GM23338 (cell line): Measurements from ENCODE around the gene RPS6KC1. TPM values are rescaled to one million over a fixed set of nuclear protein-coding genes. Genes with fewer than 3 reads are reported as not detected.

Experiments used
- ATAC-seq: fragments of 200-7000 bp; cut with Tn5 transposase; 3 replicates; pipeline ENCODE4 v1.9.1; 2020
- DNase-seq: peaks from one replicate; pipeline ENCODE4 v3.0.0-alpha.2; 2015; ENCODE audit warnings: low spot score
- H2AFZ ChIP-seq: fragments of 200-600 bp; sonication (generic); 2 replicates; pipeline ENCODE4 v1.8.0; 2016; ENCODE audit warnings: antibody characterized with exemption, mild to moderate bottlenecking, moderate library complexity
- H3F3A ChIP-seq: fragments of 200-600 bp; sonication (generic); replicated peaks from 2 replicates; pipeline ENCODE4 v1.8.0; 2017; ENCODE audit warnings: antibody characterized with exemption, mixed run types, low read depth
- H3K27ac ChIP-seq: fragments of 200-600 bp; sonication (generic); 2 replicates; pipeline ENCODE4 v1.6.1; 2016; ENCODE audit warnings: low read depth
- H3K27me3 ChIP-seq: fragments of 200-600 bp; sonication (generic); 2 replicates; pipeline ENCODE4 v1.8.0; 2016; ENCODE audit warnings: mild to moderate bottlenecking, mixed run types, moderate library complexity; ENCODE audit not compliant: insufficient read depth
- H3K36me3 ChIP-seq: fragments of 200-600 bp; sonication (generic); 2 replicates; pipeline ENCODE4 v1.8.0; 2016; ENCODE audit warnings: mild to moderate bottlenecking; ENCODE audit not compliant: insufficient read depth
- H3K4me1 ChIP-seq: fragments of 200-600 bp; sonication (generic); 2 replicates; pipeline ENCODE4 v1.8.0; 2016; ENCODE audit warnings: mild to moderate bottlenecking, moderate library complexity; ENCODE audit not compliant: insufficient read depth
- H3K4me2 ChIP-seq: fragments of 200-600 bp; sonication (generic); 2 replicates; pipeline ENCODE4 v1.7.1; 2017; ENCODE audit warnings: mixed run types
- H3K4me3 ChIP-seq: fragments of 200-600 bp; sonication (generic); 2 replicates; pipeline ENCODE4 v1.6.1; 2016; ENCODE audit warnings: mixed run types
- H3K79me2 ChIP-seq: fragments of 200-600 bp; sonication (generic); replicated peaks from 2 replicates; pipeline ENCODE4 v1.8.0; 2017; ENCODE audit warnings: mild to moderate bottlenecking; ENCODE audit not compliant: insufficient read depth
- H3K9me2 ChIP-seq: fragments of 200-600 bp; sonication (generic); 2 replicates; pipeline ENCODE4 v1.8.0; 2017; ENCODE audit not compliant: insufficient read depth
- H4K20me1 ChIP-seq: fragments of 200-600 bp; sonication (generic); replicated peaks from 2 replicates; pipeline ENCODE4 v1.8.0; 2017; ENCODE audit warnings: mild to moderate bottlenecking; ENCODE audit not compliant: insufficient read depth
- H3K27ac Mint-ChIP-seq: 2 replicates; pipeline ENCODE4 v1.8.0; 2020; ENCODE audit warnings: inconsistent platforms, mild to moderate bottlenecking, moderate library complexity, mixed read lengths
- H3K27me3 Mint-ChIP-seq: 3 replicates; pipeline ENCODE4 v1.8.0; 2022; ENCODE audit warnings: low read depth, mild to moderate bottlenecking, moderate library complexity, mixed read lengths, inconsistent platforms; ENCODE audit not compliant: insufficient read depth, poor library complexity
- H3K36me3 Mint-ChIP-seq: 3 replicates; pipeline ENCODE4 v1.8.0; 2021; ENCODE audit warnings: low read depth, mild to moderate bottlenecking, inconsistent platforms, moderate library complexity, mixed read lengths
- H3K4me1 Mint-ChIP-seq: 3 replicates; pipeline ENCODE4 v1.8.0; 2020; ENCODE audit warnings: mild to moderate bottlenecking, inconsistent platforms, mixed read lengths
- H3K4me3 Mint-ChIP-seq: 3 replicates; pipeline ENCODE4 v1.8.0; 2021; ENCODE audit warnings: moderate library complexity, mild to moderate bottlenecking, inconsistent platforms, mixed read lengths
- H3K9me3 Mint-ChIP-seq: 3 replicates; pipeline ENCODE4 v1.8.0; 2020; ENCODE audit warnings: moderate library complexity, mild to moderate bottlenecking, inconsistent platforms, mixed read lengths
- CREB1 ChIP-seq: fragments of 250-450 bp; sonication (Bioruptor Pico); IDR thresholded peaks from 2 replicates; pipeline ENCODE4 v1.5.0; 2020; ENCODE audit warnings: low read depth, mild to moderate bottlenecking, moderate library complexity
- ETS1 ChIP-seq: IDR thresholded peaks from 2 replicates; pipeline ENCODE4 v1.6.1; 2016; ENCODE audit warnings: antibody characterized with exemption
- EZH2 ChIP-seq: fragments of 200-600 bp; sonication (generic); IDR thresholded peaks from one replicate; pipeline ENCODE4 v1.8.0; 2017; ENCODE audit warnings: antibody characterized with exemption, mild to moderate bottlenecking, low read depth; ENCODE audit not compliant: unreplicated experiment
- EZH2phosphoT487 ChIP-seq: fragments of 200-600 bp; sonication (generic); IDR thresholded peaks from one replicate; pipeline ENCODE4 v1.8.1; 2018; ENCODE audit warnings: antibody characterized with exemption; ENCODE audit not compliant: unreplicated experiment
- JUNB ChIP-seq: IDR thresholded peaks from one replicate; pipeline ENCODE4 v1.6.1; 2016; ENCODE audit warnings: antibody characterized with exemption; ENCODE audit not compliant: unreplicated experiment
- NANOG ChIP-seq: IDR thresholded peaks from 2 replicates; pipeline ENCODE4 v1.6.1; 2016; ENCODE audit warnings: antibody characterized with exemption, borderline replicate concordance
- POLR2AphosphoS5 ChIP-seq: IDR thresholded peaks from 2 replicates; pipeline ENCODE4 v1.6.1; 2016; ENCODE audit warnings: antibody characterized with exemption, low read depth
- REST ChIP-seq: IDR thresholded peaks from one replicate; pipeline ENCODE4 v1.6.1; 2018; ENCODE audit warnings: antibody characterized with exemption; ENCODE audit not compliant: unreplicated experiment
- STAT1 ChIP-seq: IDR thresholded peaks from one replicate; pipeline ENCODE4 v1.6.1; 2016; ENCODE audit warnings: antibody characterized with exemption; ENCODE audit not compliant: unreplicated experiment
- ZNF114 ChIP-seq: fragments of 250-450 bp; sonication (Bioruptor Pico); IDR thresholded peaks from 2 replicates; pipeline ENCODE4 v1.5.0; 2020; ENCODE audit warnings: mild to moderate bottlenecking, moderate library complexity
- ZNF331 ChIP-seq: fragments of 250-450 bp; sonication (Bioruptor Pico); IDR thresholded peaks from 2 replicates; pipeline ENCODE4 v1.5.0; 2020; ENCODE audit warnings: low read depth, mild to moderate bottlenecking, moderate library complexity
- polyA plus RNA-seq: library from polyadenylated mRNA; unstranded; fragments of >200 nt; fragmentation: Nextera tagmentation; extraction: Ambion mirVana; gene quantifications from 2 replicates; pipeline ENCODE4 v1.2.1, GENCODE V29; 2016
- total RNA-seq: library from RNA; depleted of rRNA; stranded (reverse); fragments of >200 nt; shearing (Covaris generic); gene quantifications from 2 replicates; pipeline ENCODE4 v1.2.3, GENCODE V29; 2014
- TF ChIP-seq, protein P1 (sequence below): fragments of 250-450 bp; sonication (Bioruptor Pico); IDR thresholded peaks from 2 replicates; pipeline ENCODE4 v1.5.0; 2020; ENCODE audit warnings: mild to moderate bottlenecking, moderate library complexity
- TF ChIP-seq, protein P2 (sequence below), 2 experiments: fragments of 200-600 bp in 1 of 2; sonication (generic) in 1 of 2; conservative IDR thresholded peaks; 2 replicates each; pipeline versions ENCODE4 v1.5.1 to v1.6.1; 2016 to 2017; ENCODE audit warnings: antibody characterized with exemption in 2 of 2, low read depth in 2 of 2, mild to moderate bottlenecking in 2 of 2, moderate library complexity in 1 of 2

The RPS6KC1 gene
- total and polyA plus RNA-seq, 2 experiments from 2014 or later: 7.9 to 24.9 TPM

DNA sequence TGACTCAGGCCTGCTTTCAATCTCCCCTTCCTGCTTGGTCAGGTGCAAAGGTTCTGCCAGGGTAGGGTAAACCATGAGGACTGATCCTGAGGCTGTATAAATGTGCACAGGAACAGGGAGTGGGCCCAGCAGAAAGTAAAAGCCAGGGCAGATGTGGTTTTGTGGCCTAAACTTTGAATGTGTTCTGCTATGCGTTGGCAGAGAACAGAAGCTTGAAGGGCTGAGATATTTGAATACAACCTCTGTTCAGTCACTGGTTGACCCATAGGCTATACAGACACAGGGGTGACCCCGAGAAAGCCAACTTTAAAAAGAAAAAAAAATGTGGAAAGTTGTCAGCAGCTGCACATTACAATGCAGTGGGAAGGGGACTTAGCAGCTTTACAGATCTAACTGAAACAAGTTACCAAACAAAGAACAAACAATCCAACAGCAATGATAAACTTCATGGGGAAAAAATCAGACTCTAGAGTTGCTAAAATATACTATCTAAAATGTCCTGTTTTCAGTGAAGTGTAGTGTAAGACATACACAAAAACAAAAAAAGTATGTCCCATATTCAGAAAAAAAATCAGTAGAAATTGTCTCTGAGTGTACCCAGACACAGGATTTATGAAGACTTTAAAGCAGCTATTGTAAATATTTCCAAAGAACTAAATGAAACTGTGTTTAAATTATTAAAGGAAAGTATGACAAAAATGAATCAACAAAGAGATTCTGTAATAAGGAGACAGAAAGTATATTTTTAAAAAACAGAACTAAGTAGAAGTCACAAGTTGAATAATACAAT, 216.1 kb downstream of the RPS6KC1 start:
- Histone ChIP-seq H3K4me2 (no peak overlapping the region), H3K4me3 (no peak overlapping the region), H3K79me2 (no peaks in the 10 kb centered on the region), H2AFZ (no peak overlapping the region), H3K27ac (no peak overlapping the region), H3F3A (no peaks in the 10 kb centered on the region), H3K36me3 (no peaks in the 10 kb centered on the region), H3K4me1 (no peaks in the 10 kb centered on the region), H3K27me3 (no peaks in the 10 kb centered on the region), H4K20me1 (no peaks in the 10 kb centered on the region), H3K9me2 (no peaks in the 10 kb centered on the region)
- Mint-ChIP-seq H3K36me3 (no peaks in the 10 kb centered on the region), H3K27ac (no peak overlapping the region), H3K9me3 (no peaks in the 10 kb centered on the region), H3K4me1 (no peaks in the 10 kb centered on the region), H3K4me3 (no peak overlapping the region), H3K27me3 (no peaks in the 10 kb centered on the region)
- DNase-seq: no peak
- TF ChIP-seq CREB1 (CRISPR knock-in tag) (no peak), NANOG (no peak), EZH2 (no peak), POLR2AphosphoS5 (no peak), ETS1 (no peak), ZNF331 (no peak), ZNF114 (CRISPR knock-in tag) (no peak), EZH2phosphoT487 (no peak), REST (no peak), JUNB (no peak), STAT1 (no peak)
- TF ChIP-seq, protein P1, sequence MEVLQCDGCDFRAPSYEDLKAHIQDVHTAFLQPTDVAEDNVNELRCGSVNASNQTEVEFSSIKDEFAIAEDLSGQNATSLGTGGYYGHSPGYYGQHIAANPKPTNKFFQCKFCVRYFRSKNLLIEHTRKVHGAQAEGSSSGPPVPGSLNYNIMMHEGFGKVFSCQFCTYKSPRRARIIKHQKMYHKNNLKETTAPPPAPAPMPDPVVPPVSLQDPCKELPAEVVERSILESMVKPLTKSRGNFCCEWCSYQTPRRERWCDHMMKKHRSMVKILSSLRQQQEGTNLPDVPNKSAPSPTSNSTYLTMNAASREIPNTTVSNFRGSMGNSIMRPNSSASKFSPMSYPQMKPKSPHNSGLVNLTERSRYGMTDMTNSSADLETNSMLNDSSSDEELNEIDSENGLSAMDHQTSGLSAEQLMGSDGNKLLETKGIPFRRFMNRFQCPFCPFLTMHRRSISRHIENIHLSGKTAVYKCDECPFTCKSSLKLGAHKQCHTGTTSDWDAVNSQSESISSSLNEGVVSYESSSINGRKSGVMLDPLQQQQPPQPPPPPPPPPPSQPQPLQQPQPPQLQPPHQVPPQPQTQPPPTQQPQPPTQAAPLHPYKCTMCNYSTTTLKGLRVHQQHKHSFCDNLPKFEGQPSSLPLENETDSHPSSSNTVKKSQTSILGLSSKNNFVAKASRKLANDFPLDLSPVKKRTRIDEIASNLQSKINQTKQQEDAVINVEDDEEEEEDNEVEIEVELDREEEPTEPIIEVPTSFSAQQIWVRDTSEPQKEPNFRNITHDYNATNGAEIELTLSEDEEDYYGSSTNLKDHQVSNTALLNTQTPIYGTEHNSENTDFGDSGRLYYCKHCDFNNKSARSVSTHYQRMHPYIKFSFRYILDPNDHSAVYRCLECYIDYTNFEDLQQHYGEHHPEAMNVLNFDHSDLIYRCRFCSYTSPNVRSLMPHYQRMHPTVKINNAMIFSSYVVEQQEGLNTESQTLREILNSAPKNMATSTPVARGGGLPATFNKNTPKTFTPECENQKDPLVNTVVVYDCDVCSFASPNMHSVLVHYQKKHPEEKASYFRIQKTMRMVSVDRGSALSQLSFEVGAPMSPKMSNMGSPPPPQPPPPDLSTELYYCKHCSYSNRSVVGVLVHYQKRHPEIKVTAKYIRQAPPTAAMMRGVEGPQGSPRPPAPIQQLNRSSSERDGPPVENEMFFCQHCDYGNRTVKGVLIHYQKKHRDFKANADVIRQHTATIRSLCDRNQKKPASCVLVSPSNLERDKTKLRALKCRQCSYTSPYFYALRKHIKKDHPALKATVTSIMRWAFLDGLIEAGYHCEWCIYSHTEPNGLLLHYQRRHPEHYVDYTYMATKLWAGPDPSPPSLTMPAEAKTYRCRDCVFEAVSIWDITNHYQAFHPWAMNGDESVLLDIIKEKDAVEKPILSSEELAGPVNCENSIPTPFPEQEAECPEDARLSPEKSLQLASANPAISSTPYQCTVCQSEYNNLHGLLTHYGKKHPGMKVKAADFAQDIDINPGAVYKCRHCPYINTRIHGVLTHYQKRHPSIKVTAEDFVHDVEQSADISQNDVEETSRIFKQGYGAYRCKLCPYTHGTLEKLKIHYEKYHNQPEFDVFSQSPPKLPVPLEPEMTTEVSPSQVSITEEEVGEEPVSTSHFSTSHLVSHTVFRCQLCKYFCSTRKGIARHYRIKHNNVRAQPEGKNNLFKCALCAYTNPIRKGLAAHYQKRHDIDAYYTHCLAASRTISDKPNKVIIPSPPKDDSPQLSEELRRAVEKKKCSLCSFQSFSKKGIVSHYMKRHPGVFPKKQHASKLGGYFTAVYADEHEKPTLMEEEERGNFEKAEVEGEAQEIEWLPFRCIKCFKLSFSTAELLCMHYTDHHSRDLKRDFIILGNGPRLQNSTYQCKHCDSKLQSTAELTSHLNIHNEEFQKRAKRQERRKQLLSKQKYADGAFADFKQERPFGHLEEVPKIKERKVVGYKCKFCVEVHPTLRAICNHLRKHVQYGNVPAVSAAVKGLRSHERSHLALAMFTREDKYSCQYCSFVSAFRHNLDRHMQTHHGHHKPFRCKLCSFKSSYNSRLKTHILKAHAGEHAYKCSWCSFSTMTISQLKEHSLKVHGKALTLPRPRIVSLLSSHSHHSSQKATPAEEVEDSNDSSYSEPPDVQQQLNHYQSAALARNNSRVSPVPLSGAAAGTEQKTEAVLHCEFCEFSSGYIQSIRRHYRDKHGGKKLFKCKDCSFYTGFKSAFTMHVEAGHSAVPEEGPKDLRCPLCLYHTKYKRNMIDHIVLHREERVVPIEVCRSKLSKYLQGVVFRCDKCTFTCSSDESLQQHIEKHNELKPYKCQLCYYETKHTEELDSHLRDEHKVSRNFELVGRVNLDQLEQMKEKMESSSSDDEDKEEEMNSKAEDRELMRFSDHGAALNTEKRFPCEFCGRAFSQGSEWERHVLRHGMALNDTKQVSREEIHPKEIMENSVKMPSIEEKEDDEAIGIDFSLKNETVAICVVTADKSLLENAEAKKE (CRISPR knock-in tag): no peak
- TF ChIP-seq, protein P2, sequence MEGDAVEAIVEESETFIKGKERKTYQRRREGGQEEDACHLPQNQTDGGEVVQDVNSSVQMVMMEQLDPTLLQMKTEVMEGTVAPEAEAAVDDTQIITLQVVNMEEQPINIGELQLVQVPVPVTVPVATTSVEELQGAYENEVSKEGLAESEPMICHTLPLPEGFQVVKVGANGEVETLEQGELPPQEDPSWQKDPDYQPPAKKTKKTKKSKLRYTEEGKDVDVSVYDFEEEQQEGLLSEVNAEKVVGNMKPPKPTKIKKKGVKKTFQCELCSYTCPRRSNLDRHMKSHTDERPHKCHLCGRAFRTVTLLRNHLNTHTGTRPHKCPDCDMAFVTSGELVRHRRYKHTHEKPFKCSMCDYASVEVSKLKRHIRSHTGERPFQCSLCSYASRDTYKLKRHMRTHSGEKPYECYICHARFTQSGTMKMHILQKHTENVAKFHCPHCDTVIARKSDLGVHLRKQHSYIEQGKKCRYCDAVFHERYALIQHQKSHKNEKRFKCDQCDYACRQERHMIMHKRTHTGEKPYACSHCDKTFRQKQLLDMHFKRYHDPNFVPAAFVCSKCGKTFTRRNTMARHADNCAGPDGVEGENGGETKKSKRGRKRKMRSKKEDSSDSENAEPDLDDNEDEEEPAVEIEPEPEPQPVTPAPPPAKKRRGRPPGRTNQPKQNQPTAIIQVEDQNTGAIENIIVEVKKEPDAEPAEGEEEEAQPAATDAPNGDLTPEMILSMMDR (conservative IDR thresholded peaks at IDR 0.05; ENCODE audit: low read depth in 2 of 2): no peak
- no peak for ATAC-seq
